Fibroblast of mammary gland (primary cell): Measurements from ENCODE around the gene SERPINA4.

Experiments used
- DNase-seq: peaks from one replicate; pipeline ENCODE4 v3.0.0-alpha.2; 2010; ENCODE audit warnings: low read depth
- H3K4me3 ChIP-seq: 2 replicates; pipeline ENCODE4 v1.5.1; 2011; ENCODE audit warnings: low read depth, mild to moderate bottlenecking, low read length, moderate library complexity; ENCODE audit not compliant: control insufficient read depth
- TF ChIP-seq, protein P1 (sequence below): conservative IDR thresholded peaks from 2 replicates; pipeline ENCODE4 v1.5.1; 2011; ENCODE audit warnings: low read depth, low read length, inconsistent platforms; ENCODE audit not compliant: control insufficient read depth, insufficient read depth

SERPINA4 gene

GRCh38 chr14:94542811-94543440, 18.3 kb upstream of the SERPINA4 start:
- H3K4me3 ChIP-seq, result no peak overlapping the region
- DNase-seq, result no peak

GRCh38 chr14:94543449-94544124, 17.7 kb upstream of the SERPINA4 start:
- H3K4me3 ChIP-seq, result no peak overlapping the region
- DNase-seq, result no peak
- TF ChIP-seq, protein P1, sequence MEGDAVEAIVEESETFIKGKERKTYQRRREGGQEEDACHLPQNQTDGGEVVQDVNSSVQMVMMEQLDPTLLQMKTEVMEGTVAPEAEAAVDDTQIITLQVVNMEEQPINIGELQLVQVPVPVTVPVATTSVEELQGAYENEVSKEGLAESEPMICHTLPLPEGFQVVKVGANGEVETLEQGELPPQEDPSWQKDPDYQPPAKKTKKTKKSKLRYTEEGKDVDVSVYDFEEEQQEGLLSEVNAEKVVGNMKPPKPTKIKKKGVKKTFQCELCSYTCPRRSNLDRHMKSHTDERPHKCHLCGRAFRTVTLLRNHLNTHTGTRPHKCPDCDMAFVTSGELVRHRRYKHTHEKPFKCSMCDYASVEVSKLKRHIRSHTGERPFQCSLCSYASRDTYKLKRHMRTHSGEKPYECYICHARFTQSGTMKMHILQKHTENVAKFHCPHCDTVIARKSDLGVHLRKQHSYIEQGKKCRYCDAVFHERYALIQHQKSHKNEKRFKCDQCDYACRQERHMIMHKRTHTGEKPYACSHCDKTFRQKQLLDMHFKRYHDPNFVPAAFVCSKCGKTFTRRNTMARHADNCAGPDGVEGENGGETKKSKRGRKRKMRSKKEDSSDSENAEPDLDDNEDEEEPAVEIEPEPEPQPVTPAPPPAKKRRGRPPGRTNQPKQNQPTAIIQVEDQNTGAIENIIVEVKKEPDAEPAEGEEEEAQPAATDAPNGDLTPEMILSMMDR, result no peak

More at GRCh38 chr14:94542811-94543440, 18.3 kb upstream of the SERPINA4 start:
- TF ChIP-seq, protein P1, result no peak

DNA sequence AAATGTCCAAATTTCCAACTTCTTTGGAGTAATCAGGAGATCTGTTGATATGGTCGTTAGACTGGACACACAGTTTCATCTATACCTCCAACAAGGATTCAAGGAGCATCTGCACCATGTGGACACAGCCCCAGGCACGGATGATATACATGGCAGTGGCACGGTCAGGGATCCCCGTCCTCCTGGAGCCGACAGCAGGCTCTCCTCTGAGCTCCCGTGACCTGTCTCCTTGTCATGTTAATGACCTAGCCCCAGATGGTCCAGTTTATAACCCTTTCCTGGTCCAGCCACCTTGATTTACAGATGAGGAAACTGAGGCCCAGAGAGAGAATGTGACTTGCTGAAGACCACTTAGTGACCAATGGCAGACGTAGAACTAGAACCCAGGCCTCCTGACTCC, 16.5 kb upstream of the SERPINA4 start:
- TF ChIP-seq, protein P1, result no peak
- no peak for DNase-seq
- no peak overlapping the region for H3K4me3 ChIP-seq

DNA sequence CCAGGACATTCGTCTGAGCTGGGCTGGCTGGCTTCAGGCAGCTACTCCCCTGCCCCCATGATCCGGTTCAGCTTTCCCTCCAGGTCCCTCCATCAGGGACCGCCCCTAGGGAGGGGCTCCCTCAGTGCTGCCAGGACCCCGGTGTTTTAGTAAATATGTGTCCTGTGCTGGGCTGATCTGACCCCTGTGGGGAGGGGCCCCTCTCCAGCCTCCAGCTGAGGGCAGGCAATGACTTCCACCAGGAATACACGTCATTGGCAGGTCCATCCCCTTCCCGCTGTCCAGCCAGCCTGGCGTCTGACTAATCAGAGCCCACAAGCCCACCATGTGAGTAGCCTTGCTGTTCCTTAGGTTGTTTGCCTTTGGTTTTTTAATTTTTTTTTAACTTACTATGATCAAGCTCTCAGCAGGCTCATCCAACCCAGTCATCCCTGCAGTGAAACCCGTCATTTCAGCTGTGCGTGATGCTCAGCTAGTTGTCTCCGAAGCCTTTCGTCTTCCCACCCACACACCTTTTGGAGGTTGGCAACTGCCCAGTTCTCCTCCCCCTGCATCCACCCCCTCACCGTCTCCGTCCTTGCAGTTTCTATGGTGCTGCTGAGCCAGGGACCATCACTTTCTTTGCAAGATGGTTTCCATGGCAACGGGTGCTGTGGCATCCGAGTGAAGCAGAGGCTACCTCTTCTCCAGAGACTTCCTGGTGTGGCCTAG, 16.0 kb upstream of the SERPINA4 start:
- TF ChIP-seq, protein P1, result no peak
- no peak overlapping the region for H3K4me3 ChIP-seq
- DNase-seq, result peak; percentile 51

GRCh38 chr14:94547151-94547680, 14.0 kb upstream of the SERPINA4 start:
- no peak overlapping the region for H3K4me3 ChIP-seq
- no peak for DNase-seq
- TF ChIP-seq, protein P1, result no peak

GRCh38 chr14:94547726-94548125, 13.5 kb upstream of the SERPINA4 start:
- TF ChIP-seq, protein P1, result no peak
- no peak for DNase-seq
- no peak overlapping the region for H3K4me3 ChIP-seq
